Measurements from ENCODE around the gene CEACAM5. TPM values are rescaled to one million over a fixed set of nuclear protein-coding genes. Genes with fewer than 3 reads are reported as not detected.
"Not testable (repeated sequence)": the region's sequence is repeated elsewhere in the genome, so short reads cannot be mapped to it uniquely, and the experiment has no call there.

The CEACAM5 gene
- total RNA-seq, 1 donor from 2014 or later, result not detected

- Mint-ChIP-seq H3K4me1 (ENCODE audit: low read depth) (peaks cover 6% of the 10 kb centered on the region), H3K9me3 (no peaks in the 10 kb centered on the region), H3K4me3 (no peak overlapping the region), H3K27me3 (ENCODE audit: insufficient read depth) (peaks cover 8% of the 10 kb centered on the region), H3K36me3 (ENCODE audit: low read depth) (no peaks in the 10 kb centered on the region), H3K27ac (no peak overlapping the region)
- DNase-seq (ENCODE audit: low spot score), result no peak
- intact Hi-C loops (cut with micrococcal nuclease), result loop anchor here (1.0 to 2.0 kb wide), 3 partner anchors 25 to 79 kb away; no protein-coding TSS in a partner anchor
These were observed 2.8 kb upstream of the CEACAM5 start for GRCh38 chr19:41705393-41706174.

- DNase-seq (ENCODE audit: low spot score), result peak; percentile 58
- Mint-ChIP-seq H3K27me3 (ENCODE audit: insufficient read depth) (peaks cover 12% of the 10 kb centered on the region), H3K36me3 (ENCODE audit: low read depth) (no peaks in the 10 kb centered on the region), H3K4me1 (ENCODE audit: low read depth) (peaks cover 6% of the 10 kb centered on the region), H3K9me3 (no peaks in the 10 kb centered on the region), H3K4me3 (no peak overlapping the region), H3K27ac (no peak overlapping the region)
- intact Hi-C loops (cut with micrococcal nuclease), result loop anchor here (1.0 to 2.0 kb wide), 3 partner anchors 27 to 78 kb away; no protein-coding TSS in a partner anchor
These were observed 1.5 kb upstream of the CEACAM5 start for GRCh38 chr19:41706741-41707501.

GRCh38 chr19:41707502-41707812, 969 bp upstream of the CEACAM5 start:
- peaks cover 8% of the 10 kb centered on the region for H3K27me3 Mint-ChIP-seq (ENCODE audit: insufficient read depth)
- H3K9me3 Mint-ChIP-seq, result no peaks in the 10 kb centered on the region
- H3K4me3 Mint-ChIP-seq, result no peak overlapping the region
- H3K4me1 Mint-ChIP-seq (ENCODE audit: low read depth), result peaks cover 6% of the 10 kb centered on the region
- no peak overlapping the region for H3K27ac Mint-ChIP-seq
- intact Hi-C loops (cut with micrococcal nuclease), result loop anchor here (2.0 kb wide), 1 partner anchor 77 kb away; no protein-coding TSS in a partner anchor
- DNase-seq (ENCODE audit: low spot score), result no peak
- no peaks in the 10 kb centered on the region for H3K36me3 Mint-ChIP-seq (ENCODE audit: low read depth)

- intact Hi-C loops (cut with micrococcal nuclease), result loop anchor here (2.0 kb wide), 1 partner anchor 77 kb away; no protein-coding TSS in a partner anchor
- Mint-ChIP-seq H3K36me3 (ENCODE audit: low read depth) (no peaks in the 10 kb centered on the region), H3K27me3 (ENCODE audit: insufficient read depth) (peaks cover 5% of the 10 kb centered on the region), H3K4me3 (no peak overlapping the region), H3K4me1 (ENCODE audit: low read depth) (peaks cover 6% of the 10 kb centered on the region), H3K9me3 (no peaks in the 10 kb centered on the region), H3K27ac (no peak overlapping the region)
- DNase-seq (ENCODE audit: low spot score), result no peak
These were observed 505 bp upstream of the CEACAM5 start for GRCh38 chr19:41707871-41708371.

GRCh38 chr19:41709516-41709915, 1.1 kb downstream of the CEACAM5 start:
- H3K4me1 Mint-ChIP-seq (ENCODE audit: low read depth); H3K9me3 Mint-ChIP-seq; H3K27ac Mint-ChIP-seq; intact Hi-C loops (cut with micrococcal nuclease); DNase-seq (ENCODE audit: low spot score); H3K27me3 Mint-ChIP-seq (ENCODE audit: insufficient read depth); H3K36me3 Mint-ChIP-seq (ENCODE audit: low read depth); H3K4me3 Mint-ChIP-seq: not testable (repeated sequence)

GRCh38 chr19:41709951-41710645, 1.7 kb downstream of the CEACAM5 start:
- intact Hi-C loops (cut with micrococcal nuclease), result no loop called here
- H3K27me3 Mint-ChIP-seq (ENCODE audit: insufficient read depth), result peaks cover 7% of the 10 kb centered on the region

GRCh38 chr19:41711376-41712261, 3.2 kb downstream of the CEACAM5 start:
- no peaks in the 10 kb centered on the region for H3K9me3 Mint-ChIP-seq
- H3K4me3 Mint-ChIP-seq, result no peak overlapping the region
- H3K36me3 Mint-ChIP-seq (ENCODE audit: low read depth), result no peaks in the 10 kb centered on the region

More at GRCh38 chr19:41709951-41710645, 1.7 kb downstream of the CEACAM5 start:
- H3K9me3 Mint-ChIP-seq, result no peaks in the 10 kb centered on the region
- DNase-seq (ENCODE audit: low spot score), result no peak
- peaks cover 6% of the 10 kb centered on the region for H3K4me1 Mint-ChIP-seq (ENCODE audit: low read depth)
- no peak overlapping the region for H3K4me3 Mint-ChIP-seq
- H3K27ac Mint-ChIP-seq, result no peak overlapping the region
- no peaks in the 10 kb centered on the region for H3K36me3 Mint-ChIP-seq (ENCODE audit: low read depth)

GRCh38 chr19:41714598-41714997, 6.2 kb downstream of the CEACAM5 start:
- Mint-ChIP-seq H3K27ac (no peak overlapping the region), H3K27me3 (ENCODE audit: insufficient read depth) (peaks cover 18% of the 10 kb centered on the region), H3K9me3 (no peaks in the 10 kb centered on the region), H3K4me3 (no peak overlapping the region), H3K36me3 (ENCODE audit: low read depth) (no peaks in the 10 kb centered on the region), H3K4me1 (ENCODE audit: low read depth) (no peaks in the 10 kb centered on the region)
- intact Hi-C loops (cut with micrococcal nuclease), result no loop called here
- no peak for DNase-seq (ENCODE audit: low spot score)

More at GRCh38 chr19:41711376-41712261, 3.2 kb downstream of the CEACAM5 start:
- H3K27me3 Mint-ChIP-seq (ENCODE audit: insufficient read depth), result peaks cover 7% of the 10 kb centered on the region
- intact Hi-C loops (cut with micrococcal nuclease), result no loop called here
- no peak for DNase-seq (ENCODE audit: low spot score)
- H3K27ac Mint-ChIP-seq, result no peak overlapping the region
- no peaks in the 10 kb centered on the region for H3K4me1 Mint-ChIP-seq (ENCODE audit: low read depth)

- Mint-ChIP-seq H3K27ac (no peak overlapping the region), H3K4me3 (no peak overlapping the region), H3K9me3 (no peaks in the 10 kb centered on the region), H3K4me1 (ENCODE audit: low read depth) (no peaks in the 10 kb centered on the region), H3K27me3 (ENCODE audit: insufficient read depth) (peaks cover 22% of the 10 kb centered on the region), H3K36me3 (ENCODE audit: low read depth) (no peaks in the 10 kb centered on the region)
- DNase-seq (ENCODE audit: low spot score), result no peak
- intact Hi-C loops (cut with micrococcal nuclease), result no loop called here
These were observed 10.3 kb downstream of the CEACAM5 start for GRCh38 chr19:41718761-41719160.

GRCh38 chr19:41720103-41720502, 11.7 kb downstream of the CEACAM5 start:
- DNase-seq (ENCODE audit: low spot score), result no peak
- Mint-ChIP-seq H3K27ac (no peak overlapping the region), H3K36me3 (ENCODE audit: low read depth) (no peaks in the 10 kb centered on the region), H3K27me3 (ENCODE audit: insufficient read depth) (peaks cover 24% of the 10 kb centered on the region), H3K4me1 (ENCODE audit: low read depth) (no peaks in the 10 kb centered on the region), H3K9me3 (no peaks in the 10 kb centered on the region), H3K4me3 (no peak overlapping the region)
- intact Hi-C loops (cut with micrococcal nuclease), result no loop called here

- no peak overlapping the region for H3K4me3 Mint-ChIP-seq
- H3K9me3 Mint-ChIP-seq, result no peaks in the 10 kb centered on the region
- intact Hi-C loops (cut with micrococcal nuclease), result no loop called here
- peaks cover 43% of the 10 kb centered on the region for H3K27me3 Mint-ChIP-seq (ENCODE audit: insufficient read depth)
- no peaks in the 10 kb centered on the region for H3K4me1 Mint-ChIP-seq (ENCODE audit: low read depth)
- DNase-seq (ENCODE audit: low spot score), result no peak
- H3K27ac Mint-ChIP-seq, result no peak overlapping the region
- H3K36me3 Mint-ChIP-seq (ENCODE audit: low read depth), result no peaks in the 10 kb centered on the region
These were observed 18.1 kb downstream of the CEACAM5 start for GRCh38 chr19:41726493-41726892.

GRCh38 chr19:41734156-41734555, 25.7 kb downstream of the CEACAM5 start:
- Mint-ChIP-seq H3K36me3 (ENCODE audit: low read depth) (no peaks in the 10 kb centered on the region), H3K4me1 (ENCODE audit: low read depth) (no peaks in the 10 kb centered on the region), H3K27me3 (ENCODE audit: insufficient read depth) (peaks cover 48% of the 10 kb centered on the region), H3K27ac (no peak overlapping the region), H3K9me3 (no peaks in the 10 kb centered on the region), H3K4me3 (no peak overlapping the region)
- intact Hi-C loops (cut with micrococcal nuclease), result no loop called here
- no peak for DNase-seq (ENCODE audit: low spot score)

All from activated T-helper 1 cell treated with anti-CD3 and anti-CD28 coated beads, Interleukin-12 subunit alpha, Interleukin-12 subunit beta, Interleukin-2, Interleukin-4 antibody, amounts not matched to agents 30 ng/mL and 10 ng/mL and 1 ng/mL, durations not matched to agents 14 hours and 24 hours and 36 hours (primary cell).